KBM-7 (cell line): ENCODE data around the gene PSMB8.
"Not testable (repeated sequence)": the region's sequence is repeated elsewhere in the genome, so short reads cannot be mapped to it uniquely, and the experiment has no call there.

Experiments used
- DNase-seq: peaks from one replicate; pipeline ENCODE4 v3.0.0-alpha.2; 2015
- in situ Hi-C: fragments of 300-500 bp; cut with MboI; formaldehyde crosslinking; loops from 2 replicates; pipeline ENCODE4 v1.14.3; 2020; ENCODE audit warnings: low sequenced_read_pairs, low pct_unique_long_range_greater_than_20kb, mixed read lengths

The PSMB8 gene

DNA sequence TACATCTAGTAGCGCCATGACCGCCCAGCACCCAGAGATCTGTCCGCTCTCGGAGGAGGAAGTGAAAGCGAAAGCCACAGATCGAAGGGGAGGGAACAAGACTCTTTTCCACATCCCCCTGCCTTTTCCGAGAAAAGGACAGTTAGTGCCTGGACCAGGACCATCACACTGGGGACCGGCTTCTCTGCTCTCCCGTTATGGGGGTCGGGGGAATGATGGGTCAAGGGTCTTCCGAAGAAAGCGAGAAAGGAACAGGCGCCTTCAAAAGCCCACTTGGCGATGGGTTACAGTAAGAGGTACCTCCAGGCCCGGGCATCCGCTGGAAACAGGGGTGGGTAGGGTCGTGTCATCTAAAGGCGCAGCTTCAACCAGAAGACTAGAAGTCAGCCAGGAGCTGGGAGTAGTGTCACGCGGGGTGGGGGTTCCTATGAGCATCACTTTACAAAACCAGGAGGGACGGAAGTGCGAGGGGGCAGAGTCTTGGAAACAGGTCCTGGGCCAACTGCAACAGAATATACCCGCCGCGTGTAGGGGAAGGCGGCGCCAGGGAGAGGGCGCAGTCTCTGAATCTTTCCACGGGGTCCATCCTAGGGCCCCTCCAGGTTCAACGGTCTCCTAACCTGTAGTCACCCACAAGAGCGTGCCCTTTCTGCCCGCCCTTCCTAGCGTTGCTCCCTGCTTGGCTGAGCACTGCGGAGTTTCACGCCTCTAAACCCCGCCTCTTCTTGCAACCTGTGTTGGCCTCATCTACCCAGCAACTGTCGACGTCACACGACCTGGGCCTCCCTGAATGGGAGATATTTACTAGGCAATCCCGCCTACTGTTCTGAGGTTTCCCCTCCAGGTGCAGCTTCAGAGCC lies at the start of gene PSMB8:
Gene PSMB8, minus strand, starts transcription at position 69 of the 860 bp plus-strand sequence. Its CDS starts 51 bp downstream, at position 18.
- DNase-seq: peak; percentile 95
- in situ Hi-C loops: no loop called here

GRCh38 chr6:32890831-32891230 lies 47.0 kb upstream of the PSMB8 start:
- DNase-seq: peak; percentile 30
- in situ Hi-C loops: no loop called here

GRCh38 chr6:32889533-32889932 lies 45.7 kb upstream of the PSMB8 start:
- in situ Hi-C loops: loop anchor here (10.0 kb wide), 1 partner anchor 45 kb away; no protein-coding TSS in a partner anchor

GRCh38 chr6:32888576-32888975 lies 44.7 kb upstream of the PSMB8 start:
- DNase-seq: no peak
- in situ Hi-C loops: loop anchor here (10.0 kb wide), 1 partner anchor 46 kb away; no protein-coding TSS in a partner anchor

More at GRCh38 chr6:32889533-32889932, 45.7 kb upstream of the PSMB8 start:
- DNase-seq: no peak

DNA sequence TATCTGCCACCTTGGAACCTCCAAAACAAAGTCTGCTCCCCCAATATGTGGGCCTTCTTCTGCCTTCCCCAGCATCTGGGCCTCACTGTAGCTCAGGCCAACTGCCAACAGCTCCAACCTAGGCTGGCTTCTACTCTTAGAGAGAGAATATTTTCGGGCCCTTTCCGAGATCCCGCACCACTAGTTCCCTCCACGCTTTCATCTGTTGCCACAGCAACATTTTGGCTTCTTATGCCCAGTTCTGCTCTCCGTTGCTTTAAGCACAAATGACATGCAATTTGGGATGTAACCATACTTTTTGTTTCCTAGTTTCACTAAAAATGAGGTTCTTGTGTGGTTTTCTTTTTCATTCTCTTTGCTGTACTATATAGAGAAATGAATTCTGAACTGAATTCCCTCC lies 43.8 kb upstream of the PSMB8 start:
- in situ Hi-C loops: loop anchor here (10.0 kb wide), 1 partner anchor 47 kb away; no protein-coding TSS in a partner anchor
- DNase-seq: no peak

- in situ Hi-C loops: loop anchor here (10.0 kb wide), 1 partner anchor 48 kb away; no protein-coding TSS in a partner anchor
- no peak for DNase-seq
These were observed 43.0 kb upstream of the PSMB8 start for GRCh38 chr6:32886681-32887383.

DNA sequence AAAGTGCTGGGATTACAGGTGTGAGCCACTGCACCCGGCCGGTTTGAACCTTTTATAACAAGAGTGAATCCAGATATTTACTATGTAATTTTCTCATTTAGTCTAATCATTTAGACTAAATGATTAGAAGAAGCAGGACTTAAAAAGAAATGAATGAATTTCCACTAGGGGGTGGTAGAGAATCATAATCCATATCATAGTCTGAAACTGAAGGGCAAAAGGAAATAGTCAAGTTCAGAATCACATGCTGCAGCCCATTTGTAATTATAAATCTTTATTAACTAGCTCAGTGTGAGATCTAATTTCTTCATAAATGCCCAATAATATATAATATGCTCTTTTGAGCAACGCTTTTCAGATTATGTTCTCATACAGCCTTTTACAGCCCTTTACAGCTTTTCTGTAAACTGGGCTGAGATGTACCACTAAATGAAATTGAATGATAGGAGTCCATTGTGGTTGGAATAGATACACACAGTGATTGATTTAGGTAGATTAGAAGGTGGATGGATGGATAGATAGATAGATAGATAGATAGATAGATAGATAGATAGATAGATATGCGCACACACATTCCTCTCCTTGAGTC lies 41.9 kb upstream of the PSMB8 start:
- in situ Hi-C loops: loop anchor here (10.0 kb wide), 1 partner anchor 49 kb away; no protein-coding TSS in a partner anchor
- peak; percentile 82 for DNase-seq

GRCh38 chr6:32883789-32884188 lies 39.9 kb upstream of the PSMB8 start:
- DNase-seq: no peak
- in situ Hi-C loops: loop anchor here (10.0 kb wide), 1 partner anchor 51 kb away; no protein-coding TSS in a partner anchor

DNA sequence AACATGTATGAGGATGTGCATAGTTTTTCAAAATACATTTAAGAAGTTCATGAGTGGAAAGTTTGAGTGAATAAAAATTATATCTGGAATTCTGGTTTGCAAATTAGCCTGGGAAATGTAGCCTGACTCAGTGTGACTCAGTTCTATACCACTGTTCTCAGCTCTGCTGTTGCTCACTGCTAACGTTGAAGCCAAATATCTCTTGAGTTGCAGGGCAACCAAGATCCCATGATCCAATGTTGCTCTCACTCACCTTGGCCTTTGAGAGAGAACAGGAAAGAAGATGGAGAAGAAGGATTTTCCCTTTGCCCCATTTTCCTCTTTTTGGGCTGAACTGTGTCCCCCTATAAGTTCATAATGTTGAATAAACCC lies 39.0 kb upstream of the PSMB8 start:
- in situ Hi-C loops: loop anchor here (10.0 kb wide), 1 partner anchor 52 kb away; no protein-coding TSS in a partner anchor
- DNase-seq: no peak

DNA sequence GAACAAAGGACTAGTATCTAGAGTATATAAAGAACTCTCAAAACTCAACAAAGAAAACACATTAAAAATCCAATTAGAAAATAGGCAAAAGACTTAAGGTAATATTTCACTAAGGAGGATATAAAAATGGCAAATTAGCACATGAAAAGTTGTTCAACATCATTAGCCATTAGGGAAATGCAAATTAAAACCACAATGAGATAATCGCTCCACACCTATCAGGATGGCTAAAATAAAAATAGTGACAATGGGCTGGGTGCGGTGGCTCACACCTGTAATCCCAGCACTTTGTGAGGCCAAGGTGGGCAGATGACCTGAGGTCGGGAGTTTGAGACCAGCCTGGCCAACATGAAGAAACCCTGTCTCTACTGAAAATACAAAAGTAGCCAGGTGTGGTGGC lies 37.1 kb upstream of the PSMB8 start:
- not testable (repeated sequence) for DNase-seq
- in situ Hi-C loops: loop anchor here (10.0 kb wide), 1 partner anchor 54 kb away; no protein-coding TSS in a partner anchor

- in situ Hi-C loops: loop anchor here (10.0 kb wide), 1 partner anchor 55 kb away; no protein-coding TSS in a partner anchor
- no peak for DNase-seq
These were observed 35.8 kb upstream of the PSMB8 start for GRCh38 chr6:32879691-32880090.

DNA sequence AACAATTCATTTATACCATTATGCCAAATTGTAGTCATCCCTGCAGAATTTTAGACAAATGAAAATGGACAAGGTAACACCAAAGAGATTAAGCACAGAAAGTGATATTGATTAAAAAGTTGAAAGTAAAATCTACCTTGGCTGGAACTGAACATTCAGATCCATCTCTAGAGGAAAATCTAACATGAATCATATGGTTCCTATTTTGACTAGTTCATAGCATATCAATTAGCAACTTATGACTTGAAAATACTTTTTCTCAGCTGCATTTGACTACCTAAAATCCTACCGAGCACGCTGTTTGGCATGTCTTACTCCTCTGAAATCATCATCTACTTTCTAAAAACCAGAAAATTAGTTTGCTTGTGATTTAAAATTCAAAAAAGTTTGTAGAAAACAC lies 32.8 kb upstream of the PSMB8 start:
- no peak for DNase-seq
- in situ Hi-C loops: no loop called here

- in situ Hi-C loops, DNase-seq: not testable (repeated sequence)
These were observed 30.1 kb upstream of the PSMB8 start for GRCh38 chr6:32873947-32874346.

DNA sequence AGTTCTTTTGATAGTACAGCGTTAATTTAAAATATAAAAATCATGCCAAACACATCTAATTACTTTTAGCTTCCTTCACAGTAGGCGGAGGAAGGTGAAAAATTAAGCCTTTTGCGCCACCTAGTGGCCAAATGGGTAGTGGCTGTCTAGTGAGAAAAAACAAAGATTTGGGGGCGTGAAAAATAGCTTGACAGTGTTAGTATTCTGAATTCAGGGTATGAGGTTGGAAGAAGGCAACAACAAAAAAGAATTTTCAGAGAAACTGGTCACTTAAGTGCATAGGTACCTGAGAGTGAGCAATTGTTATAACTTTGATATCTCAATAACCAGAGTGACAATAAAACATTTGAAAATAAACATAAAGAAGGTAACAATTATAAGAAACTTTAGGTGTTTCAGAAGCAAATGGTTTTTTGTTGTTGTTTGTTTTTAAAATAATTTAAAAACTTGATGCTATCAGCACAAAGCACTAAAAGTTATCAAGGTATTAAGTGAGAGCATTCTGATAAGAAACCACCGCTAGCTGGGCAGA lies 24.5 kb upstream of the PSMB8 start:
- in situ Hi-C loops: no loop called here
- DNase-seq: peak; percentile 94

DNA sequence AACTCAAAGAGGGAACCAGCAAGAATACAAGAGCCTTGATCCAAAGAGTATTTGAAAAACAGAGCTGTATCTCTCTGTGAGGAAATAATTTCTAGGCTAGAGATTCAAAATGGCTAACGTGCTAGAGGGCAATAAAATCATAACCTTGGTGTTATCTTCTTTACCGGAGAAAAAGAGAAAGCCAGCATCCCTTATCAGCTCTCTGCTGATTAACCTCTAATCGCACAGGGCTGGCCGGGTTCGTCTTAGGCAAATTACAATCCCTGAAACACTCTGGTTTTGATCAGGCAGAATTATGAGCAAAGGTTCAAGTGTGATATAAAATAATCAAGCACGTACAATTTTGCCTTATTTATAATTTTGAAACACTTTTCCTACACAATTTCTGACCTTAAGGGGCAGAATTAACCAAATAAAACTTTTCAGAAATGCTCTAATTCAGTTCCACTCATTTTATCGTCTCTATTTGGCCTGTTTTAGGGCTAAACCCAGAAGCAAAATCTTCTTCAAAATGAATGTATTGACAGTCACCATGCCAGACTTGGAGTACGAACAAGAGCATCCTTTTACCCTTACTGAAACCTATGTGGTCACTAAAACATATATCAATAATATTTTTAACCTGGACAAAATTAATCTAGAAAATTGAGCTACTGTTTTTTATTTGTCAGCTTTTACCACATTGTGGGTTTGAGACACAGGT lies 23.9 kb upstream of the PSMB8 start:
- in situ Hi-C loops: no loop called here
- DNase-seq: no peak

DNA sequence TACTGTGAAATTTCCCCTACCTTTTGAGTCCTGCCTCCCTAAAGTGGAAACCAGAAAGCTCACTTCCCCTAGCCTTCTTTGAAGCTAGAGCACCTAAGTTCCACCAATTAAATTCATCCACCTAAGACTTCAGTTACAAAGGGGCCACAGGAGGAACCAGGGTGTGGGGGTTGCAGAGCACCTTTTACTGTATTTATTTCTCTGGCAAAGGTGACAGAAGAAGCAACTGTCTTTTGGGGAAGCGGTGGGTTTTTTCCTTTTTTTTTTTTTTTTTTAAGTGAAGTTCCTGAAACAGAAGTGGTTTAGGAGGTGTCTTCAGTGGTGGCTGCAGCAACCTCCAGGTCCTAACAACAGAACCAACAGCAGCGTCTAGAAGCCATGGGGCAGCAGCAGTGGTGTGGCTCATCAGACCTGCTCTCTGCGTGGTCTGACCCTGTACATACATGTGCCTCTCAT lies 23.2 kb upstream of the PSMB8 start:
- peak; percentile 66 for DNase-seq
- in situ Hi-C loops: no loop called here

DNA sequence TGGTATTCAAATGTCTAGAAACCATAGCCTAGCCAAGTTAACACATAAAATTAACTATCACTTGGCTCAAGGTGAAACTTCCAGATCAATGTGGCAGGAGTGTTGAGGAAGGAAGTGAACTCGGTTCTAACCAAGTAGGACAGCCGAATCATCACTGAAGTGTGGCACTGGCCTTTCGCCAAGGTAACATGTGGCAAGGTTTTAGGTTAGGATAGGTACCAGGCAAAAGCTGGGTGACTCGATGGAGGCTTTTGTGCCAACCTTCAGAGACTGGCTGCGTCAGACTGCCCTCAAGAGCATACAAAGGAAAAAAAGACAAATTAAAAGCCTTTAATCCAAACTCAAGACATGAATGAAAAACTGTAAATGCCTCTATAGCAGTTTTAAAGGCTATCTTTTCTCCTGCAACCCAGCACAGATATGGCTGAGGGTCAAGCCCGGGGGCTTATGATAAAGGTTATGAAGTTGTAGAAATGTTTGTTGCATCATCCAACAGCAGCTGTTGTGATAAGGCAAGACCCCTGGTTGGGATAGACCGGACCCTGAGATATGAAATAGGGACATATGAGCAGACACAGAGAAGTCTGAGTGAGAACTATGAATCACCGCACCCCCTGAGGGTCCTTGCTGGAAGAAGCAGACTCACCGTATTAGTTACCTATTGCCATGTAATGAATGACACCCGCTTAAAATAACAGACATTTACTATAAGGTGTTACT lies 22.0 kb upstream of the PSMB8 start:
- in situ Hi-C loops: no loop called here
- no peak for DNase-seq

DNA sequence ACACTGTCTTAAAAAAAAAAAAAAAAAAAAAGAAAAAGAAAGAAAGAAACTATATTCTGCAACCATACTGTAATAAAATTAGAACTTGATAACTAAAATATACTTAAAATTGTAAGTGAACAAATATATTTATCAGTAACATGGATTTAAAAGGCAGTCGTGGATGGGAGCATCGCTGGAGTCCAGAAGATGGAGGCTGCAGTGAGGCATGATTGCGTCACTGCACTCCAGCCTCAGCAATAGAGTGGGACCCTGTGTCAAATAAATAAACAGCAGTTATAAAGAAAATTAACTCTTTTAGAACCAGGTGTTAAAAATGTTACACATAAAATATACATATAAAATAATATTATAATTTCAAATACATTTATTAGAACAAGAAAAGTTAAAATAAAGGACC lies 18.9 kb upstream of the PSMB8 start:
- DNase-seq: no peak
- in situ Hi-C loops: no loop called here
